Measurements from ENCODE around the gene NDC1.

The NDC1 gene

GRCh38 chr1:53730224-53730865 is 107.8 kb downstream of the NDC1 start:
- DNase-seq = no peak

- no peak for DNase-seq
These were observed 108.5 kb downstream of the NDC1 start for GRCh38 chr1:53729456-53730223.

- no peak for DNase-seq
These were observed 109.2 kb downstream of the NDC1 start for GRCh38 chr1:53728702-53729455.

GRCh38 chr1:53728196-53728595 is 109.9 kb downstream of the NDC1 start:
- no peak for DNase-seq

- no peak for DNase-seq
These were observed 110.5 kb downstream of the NDC1 start for GRCh38 chr1:53727461-53728092.

- no peak for DNase-seq
These were observed 112.0 kb downstream of the NDC1 start for GRCh38 chr1:53726009-53726600.

GRCh38 chr1:53725238-53725689 is 112.8 kb downstream of the NDC1 start:
- no peak for DNase-seq

- DNase-seq = no peak
These were observed 116.1 kb downstream of the NDC1 start for GRCh38 chr1:53722025-53722424.

- no peak for DNase-seq
These were observed 117.0 kb downstream of the NDC1 start for GRCh38 chr1:53721088-53721487.

- no peak for DNase-seq
These were observed 118.6 kb downstream of the NDC1 start for GRCh38 chr1:53719469-53719868.

- no peak for DNase-seq
These were observed 119.7 kb downstream of the NDC1 start for GRCh38 chr1:53718443-53718842.

GRCh38 chr1:53717025-53717804 is 120.9 kb downstream of the NDC1 start:
- DNase-seq = no peak

- no peak for DNase-seq
These were observed 121.9 kb downstream of the NDC1 start for GRCh38 chr1:53716150-53716549.

GRCh38 chr1:53715478-53715877 is 122.6 kb downstream of the NDC1 start:
- no peak for DNase-seq
